HG03575 (cell line): Measurements from ENCODE around the gene CES3.
"Not testable (repeated sequence)": the region's sequence is repeated elsewhere in the genome, so short reads cannot be mapped to it uniquely, and the experiment has no call there.

Experiments
- ATAC-seq: cut with Tn5 transposase; IDR thresholded peaks from one replicate; pipeline ENCODE4 v1.9.1; 2021; ENCODE audit not compliant: unreplicated experiment, insufficient number of reproducible peaks, low FRiP score; ENCODE audit errors: extremely low read depth

CES3 gene

GRCh38 chr16:66988197-66988788 is 27.2 kb downstream of the CES3 start, which contains the start of gene CES4A:
TSS of gene CES4A (plus strand) at chr16:66988589. CDS start at chr16:66988773, 184 bp downstream.
- no peak for ATAC-seq

GRCh38 chr16:66991545-66992077 is 30.5 kb downstream of the CES3 start:
- ATAC-seq, result no peak

DNA sequence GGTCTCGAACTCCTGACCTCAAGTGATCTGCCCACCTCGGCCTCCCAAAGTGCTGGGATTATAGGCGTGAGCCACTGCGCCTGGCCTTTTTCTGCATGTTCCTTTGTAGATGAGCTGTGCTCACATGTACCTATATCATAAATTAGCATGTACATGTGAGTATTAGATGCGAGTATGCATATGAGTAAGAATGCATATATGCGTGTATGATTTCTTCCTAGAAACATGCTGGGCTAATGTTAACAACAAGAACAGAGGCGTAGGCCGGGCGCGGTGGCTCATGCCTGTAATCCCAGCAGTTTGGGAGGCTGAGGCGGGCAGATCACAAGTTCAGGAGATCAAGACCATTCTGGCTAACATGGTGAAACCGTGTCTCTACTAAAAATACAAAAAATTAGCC is 32.5 kb downstream of the CES3 start:
- ATAC-seq, result not testable (repeated sequence)

DNA sequence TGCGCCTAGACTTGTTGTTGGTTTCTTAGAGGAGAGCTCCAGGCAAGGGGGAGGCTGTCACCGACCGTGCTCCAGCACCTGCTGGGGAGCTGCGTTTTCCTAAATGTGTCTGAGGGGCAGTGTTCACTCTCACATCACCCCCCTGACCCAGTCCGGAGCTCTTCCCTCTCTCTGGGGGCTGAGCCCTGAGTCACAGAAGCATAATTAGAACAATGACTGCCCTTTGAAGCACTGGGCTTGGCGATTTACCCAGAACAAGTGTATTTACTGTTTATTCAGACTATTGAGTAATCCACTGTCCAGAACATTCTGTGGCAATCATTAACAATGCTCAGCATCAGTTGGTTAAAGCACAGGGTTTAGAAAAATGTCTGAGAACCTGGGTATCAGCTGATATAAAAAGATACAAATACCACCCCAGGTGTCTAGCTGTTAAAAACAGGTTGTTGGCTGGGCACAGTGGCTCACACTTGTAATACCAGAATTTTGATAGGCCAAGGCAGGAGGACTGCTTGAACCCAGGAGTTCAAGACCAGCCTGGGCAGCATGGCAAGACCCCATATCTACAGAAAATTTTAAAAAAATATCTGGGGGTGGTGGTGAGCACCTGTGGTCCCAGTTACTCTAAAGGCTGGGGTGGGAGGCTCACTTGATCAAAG is 35.4 kb downstream of the CES3 start:
- no peak for ATAC-seq

DNA sequence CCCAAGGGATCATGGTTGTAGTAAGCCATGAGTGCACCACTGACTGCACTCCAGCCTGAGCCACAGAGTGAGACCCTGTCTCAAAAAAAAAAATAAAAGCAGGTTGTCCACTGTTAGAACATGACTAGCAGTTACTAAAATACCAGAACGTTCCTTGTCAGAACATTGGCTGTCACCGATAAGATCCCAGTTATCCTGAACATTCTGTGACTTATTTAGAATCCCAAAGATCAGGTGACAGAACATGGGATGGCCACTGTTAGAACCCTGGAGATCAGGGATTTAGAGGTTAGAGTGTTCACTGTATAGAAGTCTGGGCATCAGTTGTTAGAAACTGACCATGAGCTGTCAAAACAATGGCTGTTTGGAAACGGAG is 35.9 kb downstream of the CES3 start:
- no peak for ATAC-seq

DNA sequence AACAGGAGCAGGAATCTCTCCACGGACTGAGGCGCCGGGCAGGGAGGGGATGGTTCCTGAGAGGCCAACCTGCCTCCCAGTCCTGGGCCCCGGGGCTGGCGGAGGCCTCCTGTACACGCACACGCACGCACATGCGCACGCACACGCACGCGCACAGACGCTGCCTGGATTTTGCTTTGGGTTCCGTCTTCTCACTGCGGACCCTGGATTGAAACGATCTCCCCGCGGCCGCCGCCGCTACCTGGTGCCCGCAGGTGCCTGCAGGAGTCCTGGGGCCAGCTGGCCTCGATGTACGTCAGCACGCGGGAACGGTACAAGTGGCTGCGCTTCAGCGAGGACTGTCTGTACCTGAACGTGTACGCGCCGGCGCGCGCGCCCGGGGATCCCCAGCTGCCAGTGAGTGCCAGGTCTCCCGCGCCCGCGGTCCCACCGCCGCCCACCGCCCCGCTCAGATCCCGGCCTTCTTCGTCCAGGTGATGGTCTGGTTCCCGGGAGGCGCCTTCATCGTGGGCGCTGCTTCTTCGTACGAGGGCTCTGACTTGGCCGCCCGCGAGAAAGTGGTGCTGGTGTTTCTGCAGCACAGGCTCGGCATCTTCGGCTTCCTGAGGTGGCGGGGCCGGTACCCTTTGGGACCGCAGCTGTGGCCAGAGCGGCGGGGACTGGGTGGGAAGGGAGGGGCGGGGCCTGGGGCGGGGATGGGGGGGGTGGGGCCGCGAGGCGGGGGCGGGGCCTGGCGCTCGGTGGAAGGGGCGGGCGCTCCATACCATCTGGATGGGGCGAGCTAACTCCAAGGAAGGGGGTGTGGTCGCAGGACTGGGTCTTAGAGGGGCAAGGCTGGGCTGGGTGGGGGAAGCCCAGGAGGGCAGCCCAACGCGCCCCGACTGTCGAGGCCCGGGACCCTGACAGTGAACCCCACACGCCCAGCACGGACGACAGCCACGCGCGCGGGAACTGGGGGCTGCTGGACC is 39.6 kb downstream of the CES3 start:
- ATAC-seq, result no peak

- ATAC-seq, result no peak
Measured at GRCh38 chr16:67001726-67002125, 40.7 kb downstream of the CES3 start.

DNA sequence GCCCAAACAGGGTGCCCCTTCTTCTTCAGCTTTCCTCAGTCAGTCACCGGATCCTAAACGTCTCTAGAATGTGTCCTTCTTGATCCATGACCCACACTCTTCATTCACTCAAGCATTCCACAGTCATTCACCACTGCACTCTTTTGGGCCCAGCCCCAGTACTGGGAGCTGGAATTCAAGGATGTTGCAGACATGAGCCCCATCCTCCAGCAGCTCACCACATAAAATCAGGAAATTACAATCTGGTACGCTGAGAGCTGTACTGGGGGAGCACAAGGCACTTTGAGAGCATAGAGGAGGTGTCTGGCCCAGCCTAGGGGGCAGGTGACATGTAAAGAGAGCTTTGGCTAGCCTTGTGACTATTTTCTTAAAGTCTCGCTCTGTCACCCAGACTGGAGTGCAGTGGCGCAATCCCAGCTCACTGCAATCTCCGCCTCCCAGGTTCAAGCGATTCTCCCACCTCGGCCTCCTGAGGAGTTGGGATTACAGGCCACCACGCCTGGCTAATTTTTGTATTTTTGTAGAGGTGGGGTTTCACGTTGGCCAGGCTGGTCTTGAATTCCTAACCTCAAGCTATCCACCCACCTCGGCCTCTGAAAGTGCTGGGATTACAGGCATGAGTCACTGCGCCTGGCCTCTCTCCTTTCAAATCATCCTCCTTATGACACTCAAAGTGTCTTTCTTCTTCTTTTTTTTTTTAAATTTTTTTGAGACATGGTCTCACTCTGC is 46.0 kb downstream of the CES3 start:
- ATAC-seq, result no peak

DNA sequence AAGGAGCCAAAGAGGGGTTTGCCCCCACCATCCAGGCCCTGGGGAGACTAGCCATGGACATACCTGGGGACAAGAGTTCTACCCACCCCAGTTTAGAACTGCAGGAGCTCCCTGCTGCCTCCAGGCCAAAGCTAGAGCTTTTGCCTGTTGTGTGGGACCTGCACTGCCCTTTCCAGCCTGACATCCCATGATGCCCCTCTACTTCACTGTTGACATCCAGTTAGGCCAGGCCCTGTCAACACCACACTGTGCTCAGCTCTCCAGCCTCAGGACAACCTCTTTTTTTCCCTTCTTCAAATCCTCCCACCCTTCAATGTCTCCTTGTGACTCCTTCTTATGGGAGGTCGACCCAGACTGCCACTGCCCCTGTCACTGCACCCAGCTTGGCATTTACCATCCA is 48.1 kb downstream of the CES3 start:
- ATAC-seq, result no peak

- no peak for ATAC-seq
Measured at GRCh38 chr16:67011274-67011673, 50.2 kb downstream of the CES3 start.

- ATAC-seq, result no peak
Measured at GRCh38 chr16:67013233-67013822, 52.3 kb downstream of the CES3 start.

DNA sequence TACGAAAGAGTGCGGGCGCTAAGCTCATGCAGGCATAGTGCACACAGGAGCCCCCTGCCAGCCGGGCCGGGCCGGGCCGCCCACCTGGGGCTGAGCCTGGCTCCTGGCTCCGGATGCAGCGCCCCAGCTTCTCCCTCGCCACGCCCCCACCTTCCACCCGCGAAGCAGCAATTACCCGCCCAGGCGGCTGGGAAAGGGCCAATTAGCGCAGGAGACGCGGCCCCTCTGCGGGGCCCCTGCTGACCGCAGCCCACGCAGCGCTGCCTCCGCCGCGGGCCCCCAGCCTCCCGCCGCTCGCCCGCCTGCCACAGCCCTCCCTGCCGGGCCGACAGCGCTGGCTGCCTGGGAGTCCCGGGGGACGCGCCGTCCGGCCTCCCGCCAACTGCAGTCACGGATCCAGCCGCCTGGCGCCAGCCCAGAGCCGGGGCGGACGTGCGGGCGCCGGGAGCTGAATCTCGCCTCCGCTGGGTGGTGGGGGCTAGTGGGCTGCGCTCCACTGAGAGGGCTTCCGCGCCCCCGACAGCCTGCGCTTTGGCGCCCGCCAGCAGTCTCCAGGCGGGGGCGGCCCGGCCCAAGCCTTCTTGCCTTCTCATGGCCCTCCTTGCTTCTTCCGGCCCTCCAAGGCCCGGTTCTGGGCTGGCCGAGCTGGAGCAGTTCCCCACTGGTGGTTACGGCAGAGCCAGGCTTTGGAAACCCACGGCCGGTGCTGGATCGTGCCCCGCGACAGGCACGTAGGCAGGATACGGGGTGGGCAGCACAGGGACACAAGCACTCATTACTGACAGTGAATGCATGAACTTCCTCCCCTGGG is 53.0 kb downstream of the CES3 start:
- no peak for ATAC-seq

GRCh38 chr16:67014634-67015312 is 53.7 kb downstream of the CES3 start:
- ATAC-seq, result no peak

- no peak for ATAC-seq
Measured at GRCh38 chr16:67015313-67015731, 54.3 kb downstream of the CES3 start.

- ATAC-seq, result no peak
Measured at GRCh38 chr16:67016143-67016542, 55.1 kb downstream of the CES3 start.

GRCh38 chr16:67016681-67017420 is 55.8 kb downstream of the CES3 start:
- no peak for ATAC-seq

DNA sequence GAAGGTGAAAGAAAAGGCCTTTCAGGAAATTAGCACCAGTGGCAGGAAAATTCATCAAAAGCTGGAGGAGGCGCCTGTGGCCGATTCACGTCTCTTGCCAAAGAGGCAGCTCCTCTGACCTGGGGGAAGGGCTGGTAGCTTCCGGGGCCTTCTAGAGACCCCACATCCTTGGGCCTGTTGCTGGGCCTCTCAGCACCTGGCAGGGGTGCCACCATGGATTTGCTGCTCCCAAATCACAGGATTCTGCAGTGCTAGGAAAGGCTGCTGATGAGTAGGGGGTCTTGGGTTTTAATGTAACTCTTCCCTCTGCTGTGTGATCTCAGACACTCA is 56.3 kb downstream of the CES3 start:
- no peak for ATAC-seq
